ENCODE measurements around the gene KIFC3.

DNA sequence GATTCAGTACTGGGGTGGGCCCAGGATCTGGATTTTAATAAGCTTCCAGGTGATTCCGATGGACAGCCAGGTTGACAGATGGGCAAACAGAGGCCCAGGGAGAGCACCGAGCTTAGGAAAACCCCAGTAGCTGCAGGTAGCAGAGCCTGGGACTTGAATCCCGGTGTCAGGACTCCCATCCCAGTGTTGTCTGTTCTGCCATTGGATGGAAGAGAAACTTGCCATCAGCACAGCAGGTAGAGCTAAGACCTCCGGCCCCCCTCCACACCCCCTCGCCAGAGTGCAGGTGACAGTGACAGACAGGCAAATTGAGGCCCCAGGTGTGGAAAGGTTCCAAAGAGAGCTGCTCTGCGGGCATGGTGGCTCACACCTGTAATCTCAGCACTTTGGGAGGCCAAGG is 54.3 kb downstream of the KIFC3 start:
- TF ChIP-seq MYC (IDR thresholded peaks at IDR 0.05; ENCODE audit: low read depth, low read length), result no peak
- TF ChIP-seq, protein P1, sequence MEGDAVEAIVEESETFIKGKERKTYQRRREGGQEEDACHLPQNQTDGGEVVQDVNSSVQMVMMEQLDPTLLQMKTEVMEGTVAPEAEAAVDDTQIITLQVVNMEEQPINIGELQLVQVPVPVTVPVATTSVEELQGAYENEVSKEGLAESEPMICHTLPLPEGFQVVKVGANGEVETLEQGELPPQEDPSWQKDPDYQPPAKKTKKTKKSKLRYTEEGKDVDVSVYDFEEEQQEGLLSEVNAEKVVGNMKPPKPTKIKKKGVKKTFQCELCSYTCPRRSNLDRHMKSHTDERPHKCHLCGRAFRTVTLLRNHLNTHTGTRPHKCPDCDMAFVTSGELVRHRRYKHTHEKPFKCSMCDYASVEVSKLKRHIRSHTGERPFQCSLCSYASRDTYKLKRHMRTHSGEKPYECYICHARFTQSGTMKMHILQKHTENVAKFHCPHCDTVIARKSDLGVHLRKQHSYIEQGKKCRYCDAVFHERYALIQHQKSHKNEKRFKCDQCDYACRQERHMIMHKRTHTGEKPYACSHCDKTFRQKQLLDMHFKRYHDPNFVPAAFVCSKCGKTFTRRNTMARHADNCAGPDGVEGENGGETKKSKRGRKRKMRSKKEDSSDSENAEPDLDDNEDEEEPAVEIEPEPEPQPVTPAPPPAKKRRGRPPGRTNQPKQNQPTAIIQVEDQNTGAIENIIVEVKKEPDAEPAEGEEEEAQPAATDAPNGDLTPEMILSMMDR (IDR thresholded peaks at IDR 0.05; ENCODE audit: low read depth, low read length), result no peak
- TF ChIP-seq, protein P2, sequence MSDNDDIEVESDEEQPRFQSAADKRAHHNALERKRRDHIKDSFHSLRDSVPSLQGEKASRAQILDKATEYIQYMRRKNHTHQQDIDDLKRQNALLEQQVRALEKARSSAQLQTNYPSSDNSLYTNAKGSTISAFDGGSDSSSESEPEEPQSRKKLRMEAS (IDR thresholded peaks at IDR 0.05; ENCODE audit: low read depth, low read length), result no peak
